NCI-H774 (cell line): Measurements from ENCODE around the gene CLSTN2.

Experiments
- DNase-seq: peaks from one replicate; lab custom pipeline; 2025; lab: John Stamatoyannopoulos, UW

The CLSTN2 gene

GRCh38 chr3:140093742-140094141, 158.8 kb downstream of the CLSTN2 start:
- DNase-seq, result peak; percentile 14

- no peak for DNase-seq
Measured at GRCh38 chr3:140094487-140094886, 159.5 kb downstream of the CLSTN2 start.

DNA sequence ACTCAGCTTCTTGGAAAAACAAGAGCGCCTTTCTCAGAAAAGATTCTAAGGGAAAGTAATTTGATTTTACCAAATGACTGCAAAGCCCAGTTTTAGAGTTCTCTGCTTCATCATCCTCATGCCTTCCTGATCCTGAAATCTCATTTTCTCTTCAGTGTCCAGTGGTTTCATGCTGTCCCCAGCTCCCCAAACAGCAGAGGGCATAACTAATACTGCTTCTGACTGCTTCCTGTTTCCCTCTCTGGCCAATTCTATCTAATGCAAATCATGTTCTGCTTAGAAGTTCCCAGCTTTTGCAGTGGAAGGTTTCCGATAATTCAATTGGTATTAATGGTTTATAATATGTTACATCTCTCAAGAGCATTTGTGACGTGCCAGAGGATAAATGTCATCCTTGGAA, 161.1 kb downstream of the CLSTN2 start:
- DNase-seq, result no peak

DNA sequence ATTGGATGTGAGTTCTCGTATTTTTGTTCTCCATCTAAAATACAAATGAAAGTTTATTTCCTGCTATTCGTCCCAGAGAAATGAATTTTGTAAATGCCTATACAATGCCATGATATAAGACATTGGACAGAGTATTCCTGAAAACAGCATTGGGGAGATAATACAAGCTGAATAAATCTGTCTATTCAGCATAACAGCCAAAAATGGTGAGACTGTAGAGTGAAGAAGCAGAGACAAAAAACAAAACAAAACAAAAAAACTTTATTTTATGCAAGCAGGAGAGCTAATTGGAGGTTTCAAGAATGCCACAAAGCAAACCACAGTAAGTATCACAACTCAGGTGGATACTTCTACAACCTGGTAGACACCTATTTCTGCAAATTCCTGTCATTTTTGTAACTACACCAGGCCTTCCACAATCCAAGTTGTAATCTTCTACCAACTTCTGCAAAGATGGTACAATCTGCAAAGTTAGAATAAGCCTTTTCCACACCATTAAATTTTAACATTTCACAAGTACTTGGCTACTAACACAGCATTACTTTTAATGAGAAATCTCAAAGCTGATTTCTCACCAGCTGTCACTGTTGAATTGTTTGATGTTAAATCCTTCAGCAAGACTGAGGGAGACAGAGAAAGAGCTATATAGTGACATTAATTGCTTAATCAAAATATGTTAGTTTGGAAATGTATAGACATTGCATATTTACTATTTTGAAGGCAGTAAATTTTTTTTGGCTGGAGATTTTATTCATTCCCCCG, 163.1 kb downstream of the CLSTN2 start:
- no peak for DNase-seq

- DNase-seq, result no peak
Measured at GRCh38 chr3:140100479-140100878, 165.5 kb downstream of the CLSTN2 start.

DNA sequence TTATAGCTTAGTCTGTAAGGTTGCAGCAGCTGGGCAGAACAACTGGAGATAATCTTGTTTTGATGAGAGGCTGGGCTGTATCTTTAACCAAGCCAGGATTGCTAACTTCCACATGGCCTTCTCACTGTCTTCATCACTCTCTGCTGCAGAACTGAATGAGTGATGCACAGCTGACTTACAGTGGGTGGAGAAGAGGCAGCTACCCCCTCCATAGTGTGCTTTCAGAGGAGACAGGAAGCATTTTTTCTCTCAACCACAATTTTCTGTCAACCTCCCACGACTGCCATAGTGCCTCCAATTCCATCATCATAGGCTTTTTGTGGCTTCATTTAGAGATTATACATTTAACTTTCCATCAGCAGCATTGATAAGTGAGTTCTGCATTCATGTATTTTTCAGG, 168.2 kb downstream of the CLSTN2 start:
- DNase-seq, result no peak

DNA sequence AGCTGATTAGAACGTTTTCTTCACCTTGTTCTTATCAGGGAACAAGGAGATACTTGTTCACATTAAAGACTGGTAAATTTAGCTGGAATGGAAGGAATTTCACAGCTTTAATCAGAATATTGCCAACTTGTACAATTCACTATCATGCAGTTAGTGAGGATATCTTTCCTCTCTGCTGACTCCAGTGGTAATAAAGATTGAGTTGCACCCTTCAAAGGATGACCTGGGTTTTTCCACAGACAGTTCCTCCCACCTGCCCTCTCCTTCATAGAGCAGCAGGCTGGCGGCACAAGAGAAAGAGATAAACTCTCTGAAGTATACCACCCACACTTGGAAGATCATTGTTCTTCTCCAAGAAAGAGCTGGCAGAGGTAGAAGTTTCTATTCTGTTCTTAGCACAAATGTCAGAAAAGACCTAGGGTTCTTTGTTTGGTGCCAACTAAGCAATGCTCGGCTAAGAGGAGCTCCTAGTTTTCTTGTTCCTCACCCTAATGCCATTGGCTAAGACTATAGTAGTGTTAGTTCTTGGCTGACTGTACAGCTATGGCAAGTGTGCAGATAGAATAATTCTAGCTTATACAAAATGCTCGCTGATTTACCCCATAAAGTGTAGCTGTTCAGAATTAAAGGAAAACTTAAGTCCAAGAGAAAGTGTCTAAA, 169.1 kb downstream of the CLSTN2 start:
- DNase-seq, result no peak

GRCh38 chr3:140113996-140114788, 179.2 kb downstream of the CLSTN2 start:
- no peak for DNase-seq

GRCh38 chr3:140114789-140115080, 179.8 kb downstream of the CLSTN2 start:
- DNase-seq, result no peak

DNA sequence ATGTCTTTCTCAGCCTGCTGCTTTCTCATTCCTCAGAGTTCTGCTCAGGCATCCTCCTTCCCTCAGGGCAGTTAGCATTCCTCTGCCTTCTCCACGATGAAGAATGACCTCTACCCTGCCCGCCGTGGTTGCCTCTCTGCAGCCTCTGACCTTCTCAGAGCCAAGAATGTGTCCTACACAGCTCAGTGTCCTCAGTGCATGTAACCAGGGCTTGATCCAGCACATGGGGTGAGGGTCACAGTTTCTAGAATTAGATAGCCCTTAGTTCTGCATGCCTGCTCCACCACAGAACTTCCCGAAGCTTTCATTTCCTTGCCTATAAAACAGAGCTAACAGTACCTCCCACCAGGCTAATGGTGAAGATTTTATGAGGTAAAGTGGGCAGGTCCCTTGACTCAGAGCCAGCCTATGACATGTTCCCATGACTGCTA, 182.1 kb downstream of the CLSTN2 start:
- no peak for DNase-seq

DNA sequence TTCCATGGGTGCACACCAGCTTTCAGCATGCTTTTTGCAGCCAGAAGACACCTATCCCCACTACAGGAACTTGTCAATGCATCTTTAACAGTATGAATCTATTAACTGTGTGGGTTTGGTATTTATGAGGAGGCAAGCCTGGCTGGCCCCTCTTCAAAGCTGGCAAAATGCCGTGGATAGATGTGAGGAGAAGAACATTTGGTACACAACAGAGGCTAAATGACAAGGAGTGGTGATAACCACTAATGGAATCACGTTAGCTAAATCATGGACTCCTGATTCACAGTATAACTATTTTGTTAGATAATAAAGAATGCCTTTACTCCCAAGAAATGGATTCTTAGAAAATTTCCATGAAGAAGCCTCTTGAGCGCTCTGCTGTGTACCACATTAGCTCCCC, 187.2 kb downstream of the CLSTN2 start:
- DNase-seq, result no peak

DNA sequence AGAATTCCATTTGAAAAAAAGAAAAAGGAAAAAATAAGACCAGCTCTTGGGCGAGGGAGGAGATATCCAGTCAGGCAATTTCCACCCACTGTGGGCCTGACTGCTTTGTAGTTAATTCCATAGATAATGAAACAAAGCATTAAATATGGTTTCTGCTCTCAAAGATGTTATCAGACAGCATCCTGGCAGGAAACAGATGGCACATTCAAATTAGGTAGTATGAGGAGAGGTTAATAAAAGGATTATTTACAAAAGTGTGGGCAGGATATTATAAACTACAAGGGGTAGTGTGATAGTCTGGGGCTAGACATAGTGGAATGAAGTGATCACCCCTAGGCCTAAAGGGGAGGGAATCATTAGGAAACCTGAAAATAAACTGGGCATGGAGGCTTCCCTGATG, 193.2 kb downstream of the CLSTN2 start:
- no peak for DNase-seq

GRCh38 chr3:140128631-140129030, 193.6 kb downstream of the CLSTN2 start:
- peak; percentile 52 for DNase-seq

- DNase-seq, result no peak
Measured at GRCh38 chr3:140129768-140130284, 194.8 kb downstream of the CLSTN2 start.

DNA sequence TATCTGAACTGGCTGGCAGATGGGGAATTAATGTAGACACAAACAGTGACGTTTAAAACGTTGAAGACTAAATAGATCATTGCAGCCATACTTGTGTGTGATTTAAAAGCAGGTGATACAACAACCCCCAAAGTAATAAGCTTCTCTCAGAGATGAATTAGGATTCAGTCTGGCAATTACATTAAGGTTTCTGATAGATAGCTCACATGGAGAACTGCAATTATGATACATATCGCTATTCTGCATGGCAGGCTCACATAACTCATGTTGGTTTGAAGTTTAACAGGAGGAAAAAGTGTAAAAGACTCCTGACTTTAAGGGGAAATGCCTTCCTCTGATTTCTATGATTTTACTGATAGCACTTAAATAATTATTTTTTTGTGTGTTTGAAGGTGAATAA, 196.9 kb downstream of the CLSTN2 start:
- no peak for DNase-seq

DNA sequence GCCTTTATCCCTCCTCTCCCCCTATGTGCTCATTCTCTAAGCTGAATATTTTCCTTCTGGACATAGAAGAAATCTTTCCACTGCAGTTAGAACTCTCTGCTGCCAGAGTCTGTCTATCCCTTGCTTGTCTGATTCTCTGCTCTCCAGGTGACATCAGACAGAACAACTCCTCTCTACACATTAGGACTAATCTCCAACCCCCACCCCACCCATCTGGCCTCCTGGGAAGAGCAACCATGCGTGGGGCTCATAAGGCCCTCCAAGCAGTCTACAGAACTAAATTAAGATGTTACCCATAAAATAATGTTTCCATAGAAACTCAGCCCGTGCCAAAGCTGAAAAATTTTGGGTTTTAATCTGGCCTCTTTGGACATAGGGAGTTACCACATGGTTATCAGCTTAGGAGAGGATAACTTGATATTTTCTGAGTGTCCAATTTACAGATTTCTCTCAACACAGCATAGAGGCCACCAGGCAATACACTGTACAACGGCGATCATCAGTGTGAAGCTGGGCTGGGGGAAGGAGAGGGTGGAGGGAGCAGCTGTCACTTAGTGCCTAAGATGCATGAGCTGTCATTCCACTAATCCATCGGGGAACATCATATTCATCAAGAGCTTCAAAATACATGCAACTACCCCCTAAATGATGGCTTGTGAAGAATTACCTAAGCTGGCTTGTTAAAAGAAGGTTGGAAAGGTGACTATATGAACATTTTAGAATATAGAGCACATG, 199.4 kb downstream of the CLSTN2 start:
- DNase-seq, result no peak

- no peak for DNase-seq
Measured at GRCh38 chr3:140135461-140135860, 200.5 kb downstream of the CLSTN2 start.

DNA sequence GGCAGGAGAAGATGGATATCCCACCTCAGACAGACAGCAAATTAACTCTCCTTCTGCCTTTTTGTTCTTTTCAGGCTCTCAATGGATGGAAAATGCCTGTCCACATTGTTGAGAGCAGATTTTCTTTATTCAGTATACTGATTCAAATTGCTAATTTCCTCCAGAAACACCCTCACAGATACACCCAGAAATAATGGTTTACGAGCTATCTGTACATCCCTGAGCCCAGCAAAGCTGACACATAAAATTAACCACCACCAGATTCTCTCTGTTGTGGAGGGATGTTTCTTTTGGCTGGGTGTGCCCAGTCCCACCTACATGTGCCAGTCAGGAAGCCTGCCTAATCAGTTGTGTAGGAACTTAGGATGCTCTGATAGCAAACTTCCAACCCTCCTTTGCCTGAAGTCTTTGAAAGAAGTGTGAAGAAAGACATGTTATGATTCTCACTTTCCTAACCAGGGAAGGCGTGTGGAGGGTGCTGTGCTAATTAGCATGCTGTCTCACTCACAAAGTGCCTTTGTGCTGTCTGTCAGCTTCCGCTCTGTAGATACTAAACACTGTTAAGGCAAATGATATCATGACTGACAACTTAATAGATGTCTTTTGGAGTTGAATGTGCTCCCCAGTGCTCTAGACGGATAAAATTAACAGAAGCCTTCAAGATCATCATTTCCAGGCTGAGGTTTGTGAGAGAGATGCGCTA, 208.5 kb downstream of the CLSTN2 start:
- DNase-seq, result no peak

DNA sequence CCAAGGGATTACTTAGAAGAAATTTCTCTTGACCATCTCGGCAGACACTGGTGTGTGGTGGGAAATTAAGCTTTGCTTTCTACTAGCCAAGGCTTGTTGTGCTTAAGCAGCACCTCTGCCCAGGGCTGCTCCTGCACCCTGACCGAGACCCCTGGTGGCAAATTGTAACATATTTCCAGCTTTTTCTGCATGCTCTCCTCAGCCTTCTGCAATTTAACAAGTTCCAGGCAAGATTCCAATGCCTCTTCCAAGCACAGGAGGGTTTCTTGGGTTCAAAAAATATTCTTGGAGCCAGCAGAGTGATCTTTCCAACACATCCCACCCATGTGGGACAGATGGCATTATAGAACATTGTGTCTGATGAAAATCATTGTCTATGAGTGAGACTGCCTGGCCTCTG, 210.5 kb downstream of the CLSTN2 start:
- no peak for DNase-seq

- peak; percentile 27 for DNase-seq
Measured at GRCh38 chr3:140146668-140147067, 211.7 kb downstream of the CLSTN2 start.

DNA sequence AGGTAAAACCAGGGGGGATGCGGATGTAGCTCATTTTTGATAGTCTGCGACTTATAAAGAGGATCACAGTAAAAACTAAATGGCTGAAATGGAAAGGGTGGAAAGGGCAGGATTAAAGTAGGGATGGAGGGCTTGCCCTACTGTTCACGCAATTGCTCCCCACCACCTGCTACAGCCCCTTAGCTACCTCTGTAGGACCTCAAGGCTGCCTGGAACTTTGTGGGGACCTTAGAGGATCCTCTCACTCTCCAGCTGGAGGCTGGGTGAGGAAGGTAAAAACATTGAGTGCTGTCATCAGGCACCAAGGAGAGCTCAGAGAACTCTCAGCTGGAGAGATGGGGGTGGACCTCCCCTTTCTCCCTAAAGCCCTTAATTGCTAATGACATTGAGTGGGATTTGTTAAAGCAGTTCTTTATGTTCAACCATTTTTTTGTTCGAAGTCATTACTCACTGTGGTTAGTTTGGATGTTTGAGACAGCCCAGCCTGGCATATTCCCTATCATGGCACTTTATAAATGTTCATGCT, 213.0 kb downstream of the CLSTN2 start:
- no peak for DNase-seq
